Inferior parietal cortex (tissue), 1 donor: ENCODE results near the gene SIL1.

Source experiments
- DNase-seq: peaks from one replicate; pipeline ENCODE4 v3.0.0-alpha.2; 2016; ENCODE audit errors: extremely low spot score

Gene SIL1

GRCh38 chr5:138956801-138957200, 241.4 kb downstream of the SIL1 start:
- DNase-seq = no peak

GRCh38 chr5:138955671-138956295, 242.4 kb downstream of the SIL1 start:
- DNase-seq = no peak

GRCh38 chr5:138955013-138955660, 243.0 kb downstream of the SIL1 start:
- DNase-seq = peak; percentile 61

- peak; percentile 35 for DNase-seq
These were observed 243.7 kb downstream of the SIL1 start for GRCh38 chr5:138954257-138955012.

GRCh38 chr5:138953387-138954256, 244.5 kb downstream of the SIL1 start:
- DNase-seq = peak; percentile 85

GRCh38 chr5:138952962-138953361, 245.2 kb downstream of the SIL1 start:
- no peak for DNase-seq

- DNase-seq = no peak
These were observed 246.0 kb downstream of the SIL1 start for GRCh38 chr5:138951986-138952735.

GRCh38 chr5:138951091-138951985, 246.8 kb downstream of the SIL1 start:
- DNase-seq = no peak

- DNase-seq = peak; percentile 55
These were observed 247.6 kb downstream of the SIL1 start for GRCh38 chr5:138950421-138951031.

- peak; percentile 22 for DNase-seq
These were observed 248.2 kb downstream of the SIL1 start for GRCh38 chr5:138949988-138950387.

- no peak for DNase-seq
These were observed 249.0 kb downstream of the SIL1 start for GRCh38 chr5:138949223-138949574.

GRCh38 chr5:138948471-138949222, 249.5 kb downstream of the SIL1 start:
- no peak for DNase-seq

GRCh38 chr5:138947780-138948179, 250.4 kb downstream of the SIL1 start:
- no peak for DNase-seq

GRCh38 chr5:138946831-138947560, 251.2 kb downstream of the SIL1 start:
- DNase-seq = no peak

- no peak for DNase-seq
These were observed 251.9 kb downstream of the SIL1 start for GRCh38 chr5:138946241-138946623.

GRCh38 chr5:138945421-138946240, 252.5 kb downstream of the SIL1 start:
- DNase-seq = peak; percentile 65

- no peak for DNase-seq
These were observed 253.4 kb downstream of the SIL1 start for GRCh38 chr5:138944527-138945322.
